PFSK-1 (cell line): ENCODE data around the gene INTS12.

Source experiments
- FOXP2 ChIP-seq: optimal IDR thresholded peaks from 2 replicates; pipeline ENCODE3; 2011; ENCODE audit warnings: borderline replicate concordance, control low read depth, inconsistent platforms; ENCODE audit not compliant: insufficient read depth; ENCODE audit errors: extremely low read length, extremely low read depth
- POLR2AphosphoS5 ChIP-seq: IDR thresholded peaks from 2 replicates; pipeline ENCODE4 v1.6.1; 2012; ENCODE audit warnings: low read depth, mild to moderate bottlenecking, control low read depth, low read length, moderate library complexity
- REST ChIP-seq, 2 experiments: IDR thresholded peaks; 2 replicates each; pipeline versions ENCODE4 v1.6.1 to v1.8.0; 2011 to 2012; ENCODE audit warnings: low read depth in 2 of 2, low read length in 2 of 2, control low read depth in 1 of 2, inconsistent platforms in 1 of 2, mild to moderate bottlenecking in 1 of 2, moderate library complexity in 1 of 2; ENCODE audit not compliant: insufficient read depth in 1 of 2
- SIN3A ChIP-seq: IDR thresholded peaks from 2 replicates; pipeline ENCODE4 v1.6.1; 2012; ENCODE audit warnings: mild to moderate bottlenecking, low read length, moderate library complexity, borderline replicate concordance; ENCODE audit not compliant: insufficient read depth
- TAF1 ChIP-seq: IDR thresholded peaks from 2 replicates; pipeline ENCODE4 v1.6.1; 2012; ENCODE audit warnings: low read length, control low read depth, borderline replicate concordance; ENCODE audit not compliant: insufficient read depth

Gene INTS12

GRCh38 chr4:105637408-105638176 is 70.9 kb downstream of the INTS12 start:
- TF ChIP-seq SIN3A = no peak
- TF ChIP-seq TAF1 = no peak
- TF ChIP-seq REST (IDR thresholded peaks at IDR 0.05; ENCODE audit: insufficient read depth in 1 of 2, low read depth in 2 of 2, low read length in 2 of 2) = no peak
- TF ChIP-seq POLR2AphosphoS5 = no peak
- TF ChIP-seq FOXP2 = no peak

GRCh38 chr4:105634402-105635080 is 73.9 kb downstream of the INTS12 start:
- TF ChIP-seq POLR2AphosphoS5 (no peak), TAF1 (no peak), REST (IDR thresholded peaks at IDR 0.05; ENCODE audit: insufficient read depth in 1 of 2, low read depth in 2 of 2, low read length in 2 of 2) (no peak), FOXP2 (no peak), SIN3A (no peak)

GRCh38 chr4:105633241-105633640 is 75.2 kb downstream of the INTS12 start:
- no peak for TF ChIP-seq TAF1
- TF ChIP-seq POLR2AphosphoS5 = no peak
- no peak for TF ChIP-seq SIN3A
- TF ChIP-seq FOXP2 = no peak
- TF ChIP-seq REST (IDR thresholded peaks at IDR 0.05; ENCODE audit: insufficient read depth in 1 of 2, low read depth in 2 of 2, low read length in 2 of 2) = no peak
